Measurements from ENCODE around the gene APCDD1L. TPM values are rescaled to one million over a fixed set of nuclear protein-coding genes. Genes with fewer than 3 reads are reported as not detected.

APCDD1L gene
- total RNA-seq, 1 donor from 2014 or later = 0.25 TPM

DNA sequence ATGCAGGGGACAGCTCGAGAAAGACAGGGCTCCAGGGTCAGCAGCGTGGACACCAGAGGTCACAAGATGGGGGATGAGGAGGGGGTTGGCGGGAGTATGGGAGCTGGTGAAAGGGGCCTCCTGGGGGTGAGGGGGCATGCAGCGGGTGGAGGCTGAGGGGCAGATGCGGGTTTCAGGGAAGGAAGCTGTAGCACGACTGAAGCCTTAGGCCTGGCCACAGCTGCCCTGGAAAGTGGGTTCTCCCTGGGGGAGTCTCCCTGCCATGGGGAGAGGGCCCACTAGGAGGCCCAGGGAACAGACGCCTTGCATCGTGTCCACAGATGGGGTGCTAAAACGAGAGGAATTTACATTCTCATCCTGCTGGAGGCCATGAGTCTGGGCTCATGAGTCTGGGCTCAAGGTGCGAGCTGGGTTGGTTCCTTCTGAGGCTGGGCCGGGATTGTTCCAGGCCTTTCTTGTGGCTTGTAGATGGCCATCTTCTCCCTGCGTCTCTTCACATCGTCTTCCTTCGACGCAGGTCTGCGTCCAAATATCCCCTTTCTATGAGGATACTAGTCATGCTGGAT is 18.0 kb downstream of the APCDD1L start:
- intact Hi-C loops (cut with micrococcal nuclease) = no loop called here
- no peak for ATAC-seq

DNA sequence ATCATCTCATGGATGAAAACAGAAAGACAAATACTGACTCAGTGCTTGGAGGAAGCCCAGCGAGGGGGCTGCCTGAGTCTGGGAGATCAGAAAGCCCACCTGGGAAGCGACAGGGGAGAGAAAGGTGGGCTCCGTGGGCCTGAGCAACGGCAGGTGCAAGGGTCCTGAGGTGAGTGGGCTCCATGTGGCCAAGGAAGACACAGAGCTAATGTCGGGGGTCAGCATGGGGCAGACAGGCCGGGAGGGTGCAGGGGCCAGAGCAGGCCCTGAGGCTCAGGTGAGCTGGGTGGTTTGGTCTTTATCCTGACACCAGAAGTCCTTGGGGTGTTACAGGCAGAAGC is 18.8 kb downstream of the APCDD1L start:
- ATAC-seq (no peak), DNase-seq (no peak)
- intact Hi-C loops (cut with micrococcal nuclease) = no loop called here

More for the DNA sequence above, 18.0 kb downstream of the APCDD1L start:
- no peak for DNase-seq

DNA sequence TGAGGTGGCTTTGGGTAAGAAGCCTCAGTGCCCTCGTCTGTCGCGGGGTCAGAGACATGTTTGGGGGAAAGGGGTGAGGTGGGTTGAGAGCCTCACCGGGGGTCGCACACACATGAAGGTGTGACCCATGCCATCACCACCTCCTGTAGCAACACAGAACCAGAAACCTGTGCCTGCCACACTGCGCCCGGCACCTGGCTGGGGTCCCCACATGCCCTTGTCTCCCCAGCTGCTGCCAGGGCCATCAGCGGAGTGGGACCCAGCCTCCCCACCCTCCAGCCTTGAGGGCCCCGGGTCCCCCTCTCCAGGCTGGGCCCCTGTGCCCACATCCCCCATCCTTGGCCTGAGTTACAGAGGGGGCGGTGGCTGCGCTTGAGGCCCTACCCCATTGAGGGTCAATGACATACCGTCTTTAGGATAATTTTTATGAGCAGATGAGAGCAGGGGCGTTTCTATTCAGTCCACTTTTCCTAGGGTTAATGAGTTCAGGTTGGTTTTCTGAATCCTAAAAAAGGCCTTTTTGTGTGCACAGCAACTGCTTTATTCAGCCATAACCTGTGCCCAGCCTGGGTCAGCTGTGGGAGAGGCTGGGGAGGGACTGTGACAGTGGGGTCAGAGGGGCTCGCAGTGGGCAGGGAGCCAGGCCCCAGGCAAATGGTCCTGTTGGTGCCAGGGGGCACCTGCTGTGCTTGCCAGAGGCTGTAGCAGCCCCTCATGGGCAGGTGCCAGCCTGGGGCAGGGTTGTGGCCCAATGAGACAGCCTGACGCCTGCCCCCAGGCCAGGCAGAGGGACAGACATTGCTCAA is 19.4 kb downstream of the APCDD1L start:
- ATAC-seq (no peak), DNase-seq (no peak)
- intact Hi-C loops (cut with micrococcal nuclease) = no loop called here

DNA sequence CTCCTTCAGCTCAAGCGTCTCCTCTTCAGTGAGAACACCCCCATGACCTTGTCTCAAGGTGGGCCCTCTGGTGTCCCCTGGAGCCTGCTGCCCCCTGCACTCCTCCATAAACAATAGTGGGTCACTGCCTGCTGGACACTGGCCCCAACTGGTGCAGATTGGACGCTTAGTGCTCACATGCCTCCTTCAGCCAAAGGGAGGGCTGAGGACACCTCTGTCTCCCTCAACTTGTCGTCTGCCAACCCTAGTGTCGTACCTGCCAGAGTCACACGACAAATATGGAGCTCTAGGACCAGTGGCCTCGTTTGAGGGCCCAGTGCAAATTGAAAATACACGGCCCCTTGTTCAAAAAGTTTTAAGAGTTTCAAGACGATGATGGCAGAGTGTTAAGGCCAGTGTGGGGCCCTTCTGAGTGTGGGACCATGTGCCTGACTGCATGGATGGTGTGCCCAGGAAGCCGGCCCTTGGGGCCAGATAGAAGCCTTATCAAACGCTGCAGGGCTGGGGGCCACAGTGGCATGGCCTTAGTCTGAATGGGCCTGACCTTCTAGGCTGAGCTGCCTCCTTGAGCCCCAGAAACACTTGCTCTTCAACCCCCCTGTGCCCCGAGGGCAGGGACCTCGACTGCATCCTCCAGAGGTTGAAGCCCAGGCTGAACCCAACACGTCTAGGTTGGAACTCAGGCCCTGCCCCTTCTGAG is 20.1 kb downstream of the APCDD1L start:
- intact Hi-C loops (cut with micrococcal nuclease) = no loop called here
- DNase-seq (no peak), ATAC-seq (no peak)

DNA sequence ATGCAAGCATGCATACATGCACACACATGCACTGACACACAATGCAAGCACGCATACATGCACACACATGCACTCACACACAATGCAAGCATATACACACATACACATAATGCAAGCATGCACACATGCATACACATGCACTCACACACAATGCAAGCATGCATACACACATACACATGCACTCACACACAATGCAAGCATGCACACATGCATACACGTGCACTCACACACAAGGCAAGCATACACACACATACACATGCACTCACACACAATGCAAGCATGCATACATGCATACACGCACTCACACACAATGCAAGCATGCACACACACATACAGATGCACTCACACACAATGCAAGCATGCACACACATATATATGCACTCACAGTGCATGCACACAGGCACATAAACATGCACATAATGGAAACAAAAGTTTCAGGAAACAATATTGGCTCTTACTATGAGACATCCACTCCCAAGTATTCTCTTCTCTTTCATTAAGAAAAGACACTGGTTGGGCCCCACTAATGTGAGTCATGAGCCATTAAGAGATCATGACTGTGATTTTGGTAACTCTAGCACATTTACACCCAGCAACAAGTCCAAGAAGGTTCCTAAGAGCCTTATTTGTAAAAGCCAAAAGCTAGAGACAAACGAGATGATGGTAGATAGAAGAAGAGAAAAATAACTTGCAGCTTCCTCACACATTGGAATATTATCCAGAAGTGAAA is 22.2 kb downstream of the APCDD1L start:
- DNase-seq = no peak
- ATAC-seq = no peak
- intact Hi-C loops (cut with micrococcal nuclease) = no loop called here

DNA sequence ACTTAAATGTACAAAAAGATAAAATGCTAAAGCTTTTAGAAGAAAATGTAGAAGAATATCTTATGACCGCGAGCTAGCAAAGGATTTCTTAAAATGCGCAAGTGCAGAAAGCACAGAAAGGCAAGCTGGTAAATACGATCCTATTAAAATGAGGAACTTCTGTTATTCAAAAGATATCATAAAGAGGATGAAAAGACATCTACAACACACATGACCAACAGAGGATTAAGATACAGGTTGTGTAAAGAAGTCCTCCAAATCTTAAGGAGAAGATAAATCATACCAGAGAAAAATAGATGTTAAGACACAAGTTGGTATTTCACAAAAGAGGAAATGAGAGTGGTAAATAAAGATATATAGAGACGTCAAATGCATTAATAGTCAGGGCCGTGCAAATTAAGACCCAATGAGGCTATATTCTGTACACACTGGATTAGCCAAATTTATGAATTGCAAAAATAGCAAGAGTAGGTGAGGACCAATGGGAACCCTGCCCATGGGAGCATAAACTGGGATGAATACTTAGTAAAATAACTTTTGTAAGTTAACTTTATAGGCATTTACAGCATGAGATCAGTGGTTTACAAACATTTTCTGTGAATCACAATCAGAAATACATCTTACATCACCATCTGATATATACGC is 23.0 kb downstream of the APCDD1L start:
- ATAC-seq = no peak

DNA sequence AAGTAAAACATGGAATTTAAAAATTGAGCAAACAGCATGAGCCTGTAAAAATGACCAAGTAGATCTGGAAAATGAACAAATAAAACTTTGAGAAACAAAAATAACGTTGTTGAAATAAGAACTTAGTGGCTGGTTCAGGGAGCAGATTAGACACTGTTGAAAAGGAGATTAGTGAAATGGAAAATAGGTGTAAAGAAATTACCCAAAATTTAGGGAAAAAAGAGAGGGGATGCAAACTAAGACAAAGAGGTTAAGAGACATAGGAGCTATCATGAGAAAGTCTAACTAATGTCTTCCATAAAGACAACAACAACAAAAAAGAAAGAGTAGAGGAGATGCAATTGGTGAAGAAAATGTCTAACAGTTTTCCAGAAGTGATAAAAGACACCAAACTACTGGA is 29.0 kb downstream of the APCDD1L start:
- intact Hi-C loops (cut with micrococcal nuclease) = no loop called here
- DNase-seq (no peak), ATAC-seq (no peak)

More for the DNA sequence above, 23.0 kb downstream of the APCDD1L start:
- no peak for DNase-seq
- intact Hi-C loops (cut with micrococcal nuclease) = no loop called here

DNA sequence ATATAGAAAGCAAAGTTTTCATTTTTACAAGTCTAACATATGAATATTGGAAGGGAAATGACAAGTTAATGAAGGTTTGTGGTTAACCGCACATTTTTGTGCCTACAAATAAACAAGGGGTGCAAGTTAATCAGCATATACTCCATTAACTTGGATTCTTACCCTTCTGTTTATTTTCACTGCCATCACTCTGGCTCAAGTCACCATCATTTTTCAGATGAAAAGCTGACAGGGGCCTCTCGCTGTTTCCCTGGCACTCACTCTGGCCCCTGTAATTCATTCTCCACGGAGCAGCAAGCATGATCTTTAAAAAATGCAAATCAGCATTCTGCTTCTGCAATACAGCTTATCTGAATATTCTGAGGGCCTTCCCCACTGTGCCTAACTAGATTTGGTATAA is 29.8 kb downstream of the APCDD1L start:
- intact Hi-C loops (cut with micrococcal nuclease) = no loop called here
- no peak for ATAC-seq
- DNase-seq = no peak

DNA sequence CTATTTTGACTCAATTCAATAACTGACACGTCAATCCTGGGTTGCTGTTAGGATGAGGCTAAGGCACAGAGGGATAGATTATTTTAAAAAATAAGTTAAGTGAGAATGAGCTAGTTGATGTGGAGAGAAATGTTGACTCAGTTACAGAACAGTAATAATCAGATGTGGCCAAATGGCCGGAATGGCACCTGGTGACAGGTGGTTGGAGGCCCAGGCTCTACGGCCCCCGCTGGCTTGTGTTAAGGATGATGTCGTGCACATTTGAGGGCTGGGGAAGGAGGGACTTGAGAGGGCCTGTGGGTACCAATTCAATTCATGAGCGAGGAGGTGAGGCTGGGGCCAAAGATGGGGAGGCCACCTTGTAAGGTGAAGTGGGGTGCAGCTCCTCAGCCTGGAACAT is 31.7 kb downstream of the APCDD1L start:
- intact Hi-C loops (cut with micrococcal nuclease) = no loop called here
- ATAC-seq = no peak
- no peak for DNase-seq

DNA sequence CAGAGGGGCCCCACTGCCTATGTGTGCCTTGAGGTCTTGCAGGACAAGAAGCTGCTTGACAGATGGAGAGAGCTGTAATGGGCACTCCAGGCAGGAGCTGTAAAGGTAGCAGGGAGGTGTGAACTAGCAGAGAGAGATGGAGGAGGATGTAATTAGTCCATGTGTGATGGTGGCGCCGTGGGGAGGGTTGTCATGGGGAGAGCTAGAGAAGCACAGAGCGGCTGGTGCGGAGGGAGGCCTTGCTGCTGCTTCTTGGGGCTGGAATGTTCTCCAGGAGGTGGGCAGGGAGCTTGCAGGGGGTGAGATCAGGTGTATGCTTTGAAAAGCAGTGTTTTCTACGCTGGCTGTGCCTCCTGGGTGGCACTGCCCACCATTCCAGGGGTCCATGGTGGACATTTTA is 32.1 kb downstream of the APCDD1L start:
- intact Hi-C loops (cut with micrococcal nuclease) = no loop called here
- no peak for ATAC-seq
- no peak for DNase-seq

DNA sequence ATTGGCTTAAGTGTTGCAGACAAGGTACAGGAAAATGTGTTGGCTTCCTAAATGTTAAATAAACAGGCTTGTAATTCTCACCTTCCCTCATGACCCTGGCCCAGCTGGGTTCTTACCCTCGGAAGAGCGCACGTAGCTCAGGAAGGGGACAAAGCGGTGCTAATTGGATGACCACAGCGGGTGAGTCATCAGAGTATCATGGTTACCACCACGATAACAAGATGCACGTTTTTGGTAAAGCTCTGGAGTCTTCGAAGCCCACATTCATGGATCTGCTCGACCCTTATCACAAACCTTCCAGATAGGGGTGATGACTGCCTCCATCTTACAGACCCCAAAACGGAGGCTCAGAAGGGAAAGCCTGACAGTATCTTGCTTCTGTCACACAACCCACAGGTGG is 32.8 kb downstream of the APCDD1L start:
- intact Hi-C loops (cut with micrococcal nuclease) = no loop called here
- DNase-seq = no peak
- ATAC-seq = no peak

DNA sequence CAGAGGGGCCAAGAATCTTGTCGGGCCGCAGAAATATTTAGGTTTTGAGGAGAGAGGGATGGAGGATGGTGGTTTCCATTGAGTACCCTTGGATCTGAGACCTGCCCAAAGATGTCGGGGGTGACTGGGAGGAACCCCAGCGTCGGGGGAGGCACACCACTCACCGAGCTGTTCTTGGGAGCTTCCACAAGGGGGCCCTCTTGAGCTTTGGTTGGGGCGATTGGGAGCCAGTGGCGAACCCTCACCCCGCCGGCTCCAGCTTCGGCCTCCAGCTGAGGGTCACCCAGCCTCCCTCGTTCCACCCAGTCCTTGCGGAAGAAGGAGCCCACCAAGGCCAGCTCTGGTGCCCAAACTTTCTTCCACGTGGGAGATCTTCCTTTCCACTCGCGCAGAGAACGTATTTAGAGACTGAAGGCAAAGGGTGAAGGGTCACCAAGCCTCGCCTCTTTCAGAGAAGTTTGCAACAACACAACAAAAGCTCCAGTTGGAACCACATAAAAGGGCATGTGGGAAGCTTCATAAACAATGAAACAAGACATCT is 33.6 kb downstream of the APCDD1L start:
- DNase-seq (no peak), ATAC-seq (peak; percentile 58)
- intact Hi-C loops (cut with micrococcal nuclease) = no loop called here

DNA sequence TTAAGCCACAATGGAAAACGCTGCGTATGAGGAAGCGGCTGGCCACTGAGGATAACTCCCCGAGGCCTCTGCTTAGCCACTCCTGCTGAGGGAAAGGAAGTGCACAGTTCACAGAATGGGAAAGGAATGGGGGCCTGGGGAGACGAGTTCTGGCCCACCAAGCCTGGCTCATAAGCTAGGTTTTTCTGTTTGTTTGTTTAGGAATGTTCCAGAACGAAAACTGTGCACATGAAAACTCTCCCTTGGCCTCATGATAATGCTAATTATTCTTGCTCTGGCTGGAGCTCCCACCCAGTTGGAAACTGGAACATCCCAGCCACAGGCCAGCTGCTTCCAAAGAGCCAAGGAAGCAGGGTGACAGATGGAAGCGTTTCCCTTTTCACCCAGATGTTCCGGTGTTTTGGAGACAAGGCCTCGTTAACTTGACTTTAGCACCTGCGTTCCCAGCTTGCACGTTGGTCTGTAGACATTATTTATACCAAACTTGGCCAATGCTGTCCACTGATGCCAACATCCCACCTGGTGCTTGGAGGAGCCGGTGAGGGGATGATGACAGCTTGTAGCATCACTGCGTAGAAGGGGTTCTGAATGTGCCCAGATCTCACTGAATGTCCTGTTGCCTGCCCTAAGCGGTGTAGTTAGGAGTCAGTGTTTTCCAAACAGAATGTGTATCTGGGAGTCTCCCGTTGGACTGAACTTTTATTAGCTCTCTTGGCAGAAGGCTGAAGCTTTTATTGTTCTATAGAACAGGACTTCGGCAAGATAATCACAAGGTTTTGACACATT is 34.5 kb downstream of the APCDD1L start:
- intact Hi-C loops (cut with micrococcal nuclease) = no loop called here
- DNase-seq = no peak
- peak; percentile 84 for ATAC-seq

DNA sequence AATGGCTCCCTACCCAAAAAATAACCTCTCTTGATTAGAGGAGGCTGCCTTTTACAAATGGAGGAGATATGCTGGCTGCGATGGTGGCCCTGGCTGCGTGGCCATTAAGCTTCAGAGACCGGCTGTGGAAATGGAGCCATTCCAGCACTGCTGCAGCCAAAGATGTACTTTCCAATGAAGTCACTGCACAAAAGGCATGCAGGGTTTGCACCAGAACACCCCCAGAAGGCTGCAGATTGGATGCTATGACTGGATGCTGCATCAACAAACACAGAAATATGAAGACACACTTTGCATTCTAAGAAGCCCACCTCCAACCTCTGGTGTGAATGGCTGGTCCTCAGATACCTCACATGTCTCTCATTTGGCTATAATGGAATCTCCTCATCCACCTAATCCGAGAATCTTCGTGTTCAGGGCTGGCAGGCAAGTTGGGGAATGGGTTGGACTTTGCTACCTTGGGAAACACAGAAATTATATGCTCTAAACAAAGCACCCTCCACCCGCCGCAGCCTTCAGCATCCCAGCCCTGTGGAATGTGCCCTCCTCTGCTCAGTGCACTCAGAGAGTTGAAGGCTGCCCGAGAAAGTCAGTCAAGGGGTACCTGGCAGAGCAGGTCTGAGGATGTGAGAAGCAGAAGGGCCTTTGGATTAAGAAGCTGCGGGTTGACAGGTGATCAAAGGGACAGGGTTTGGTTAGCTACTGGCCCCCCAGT is 35.3 kb downstream of the APCDD1L start:
- ATAC-seq (peak; percentile 66), DNase-seq (peak; percentile 52)
- intact Hi-C loops (cut with micrococcal nuclease) = no loop called here

DNA sequence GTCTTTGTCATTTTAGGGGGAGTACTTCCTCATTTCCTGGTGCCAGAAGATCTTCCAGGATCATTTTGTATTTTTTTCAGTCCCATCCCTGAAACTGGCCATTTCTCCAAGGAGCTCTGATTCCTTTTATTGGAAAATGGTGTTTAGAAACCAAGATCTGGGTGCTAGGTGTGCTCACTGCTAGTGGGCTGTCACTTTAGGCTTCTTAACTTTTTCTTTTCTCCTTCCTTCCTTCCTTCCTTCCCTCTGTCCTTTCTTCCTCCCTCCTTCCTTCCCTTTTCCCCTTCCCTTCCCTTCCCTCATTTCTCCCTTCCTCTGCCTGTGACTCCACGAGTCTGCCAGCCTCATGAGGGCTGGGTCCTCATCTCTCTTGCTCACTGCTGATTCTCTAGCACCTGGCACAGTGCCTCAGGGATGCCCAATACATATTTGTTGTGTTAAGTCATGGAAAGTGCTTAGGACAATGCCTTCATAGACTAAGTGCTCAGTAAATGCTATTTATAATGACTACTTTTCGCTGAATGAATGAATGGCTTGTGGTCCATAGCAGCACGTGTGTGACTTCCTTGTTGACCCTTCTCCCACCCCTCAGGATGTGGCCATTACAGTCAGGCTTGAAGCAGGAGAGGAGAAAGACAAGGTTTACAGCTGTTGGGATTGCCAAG is 36.9 kb downstream of the APCDD1L start:
- intact Hi-C loops (cut with micrococcal nuclease) = no loop called here
- no peak for DNase-seq
- ATAC-seq = no peak

DNA sequence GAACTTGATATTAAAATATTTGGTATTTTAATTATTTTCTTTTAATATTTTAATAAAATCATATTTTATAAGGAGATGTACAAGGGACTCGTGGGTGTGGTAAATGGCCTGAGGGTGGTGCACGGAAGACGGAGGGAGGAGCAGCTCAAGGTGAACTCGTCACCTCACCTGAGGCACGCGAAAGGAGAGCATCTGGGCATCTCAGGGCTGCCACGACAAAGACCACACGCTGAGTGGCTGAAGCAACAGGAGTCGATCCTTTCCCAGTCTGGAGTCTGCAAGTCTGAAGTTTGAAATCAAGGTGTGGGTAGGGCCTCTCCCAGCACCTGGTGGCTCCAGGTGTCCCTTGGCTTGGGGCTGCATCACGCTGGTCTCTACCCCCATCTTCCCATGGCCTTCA is 39.7 kb downstream of the APCDD1L start:
- ATAC-seq (no peak), DNase-seq (no peak)
- intact Hi-C loops (cut with micrococcal nuclease) = no loop called here
